SK-N-SH (cell line): ENCODE data around the gene MAPK8IP1.

ENCODE experiments used
- CHD2 ChIP-seq: fragments of 150-350 bp; IDR thresholded peaks from 2 replicates; pipeline ENCODE4 v1.6.1; 2018; ENCODE audit warnings: low read length; ENCODE audit not compliant: partially characterized antibody
- CTCF ChIP-seq: fragments of 200-600 bp; sonication (generic); IDR thresholded peaks from 2 replicates; pipeline ENCODE4 v1.6.1; 2017; ENCODE audit warnings: antibody characterized with exemption, mild to moderate bottlenecking, moderate library complexity
- EZH2phosphoT487 ChIP-seq: fragments of 200-600 bp; sonication (generic); IDR thresholded peaks from 2 replicates; pipeline ENCODE4 v1.6.1; 2017; ENCODE audit warnings: low read depth, mixed run types, mild to moderate bottlenecking, antibody characterized with exemption, moderate library complexity, borderline replicate concordance
- IRF3 ChIP-seq: fragments of 150-350 bp; IDR thresholded peaks from 2 replicates; pipeline ENCODE4 v1.6.1; 2016; ENCODE audit warnings: mild to moderate bottlenecking, low read depth, low read length
- MAX ChIP-seq: IDR thresholded peaks from 2 replicates; pipeline ENCODE4 v1.4.0; 2012; ENCODE audit warnings: low read depth
- MEF2A ChIP-seq: IDR thresholded peaks from 2 replicates; pipeline ENCODE4 v1.4.0; 2012; ENCODE audit warnings: low read depth, borderline replicate concordance
- RAD21 ChIP-seq: IDR thresholded peaks from 2 replicates; pipeline ENCODE4 v1.6.1; 2012; ENCODE audit warnings: mild to moderate bottlenecking, low read length
- RXRA ChIP-seq: IDR thresholded peaks from 2 replicates; pipeline ENCODE4 v1.4.0; 2012; ENCODE audit warnings: low read depth, mild to moderate bottlenecking, borderline replicate concordance
- SIN3A ChIP-seq: IDR thresholded peaks from 2 replicates; pipeline ENCODE4 v1.6.1; 2012; ENCODE audit warnings: low read depth, mild to moderate bottlenecking, low read length, moderate library complexity, borderline replicate concordance
- TAF1 ChIP-seq: IDR thresholded peaks from 2 replicates; pipeline ENCODE4 v1.6.1; 2012; ENCODE audit warnings: low read depth, mild to moderate bottlenecking, low read length, moderate library complexity, borderline replicate concordance
- TEAD4 ChIP-seq: IDR thresholded peaks from 2 replicates; pipeline ENCODE4 v1.4.0; 2012; ENCODE audit warnings: mild to moderate bottlenecking, borderline replicate concordance; ENCODE audit not compliant: insufficient read depth
- YY1 ChIP-seq: IDR thresholded peaks from 2 replicates; pipeline ENCODE4 v1.4.0; 2012; ENCODE audit warnings: low read depth, mild to moderate bottlenecking

- TF ChIP-seq CTCF (no peak), TAF1 (no peak), CHD2 (no peak), IRF3 (no peak), YY1 (no peak), MEF2A (no peak), TEAD4 (no peak), MAX (no peak), EZH2phosphoT487 (no peak), SIN3A (no peak), RXRA (no peak), RAD21 (no peak)
These were observed 43.2 kb downstream of the MAPK8IP1 start for GRCh38 chr11:45928535-45929215.
